Measurements from ENCODE around the gene B3GNT4. TPM values are rescaled to one million over a fixed set of nuclear protein-coding genes. Genes with fewer than 3 reads are reported as not detected.

B3GNT4 gene
- total and polyA plus RNA-seq, 4 experiments from 2014 or later, result 0.10 to 1.4 (median 0.93) TPM; not detected in 1

GRCh38 chr12:122232691-122233090 lies 29.2 kb downstream of the B3GNT4 start:
- no peak overlapping the region for H3K27ac Mint-ChIP-seq
- peaks cover 41 to 63% of the 10 kb centered on the region in 2 donors for H3K36me3 Mint-ChIP-seq

DNA sequence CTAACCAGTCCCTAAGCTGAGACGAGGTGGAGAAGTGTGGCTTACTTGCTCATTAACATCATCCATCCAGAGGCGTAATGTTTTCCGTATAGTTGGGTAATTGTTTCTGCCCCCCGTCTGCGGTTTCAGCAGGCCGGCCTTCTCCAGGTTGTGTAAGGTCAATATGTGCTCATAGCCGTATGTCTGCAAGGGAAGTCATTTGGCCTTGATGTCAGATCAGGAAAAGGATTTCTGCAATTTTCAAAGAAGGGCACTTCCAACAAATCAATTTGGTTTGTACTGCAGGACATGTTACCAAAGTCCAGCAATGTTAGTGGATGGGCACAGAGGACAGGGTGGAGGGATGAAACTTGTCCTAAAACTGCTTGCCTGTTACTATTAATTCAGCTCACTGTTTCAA lies 32.2 kb downstream of the B3GNT4 start:
- peaks cover 58 to 71% of the 10 kb centered on the region in 2 donors for H3K36me3 Mint-ChIP-seq
- intact Hi-C loops (cut with micrococcal nuclease), result no loop called here
- Histone ChIP-seq H3K36me3 (ENCODE audit: insufficient read depth, low read length) (peaks cover 72% of the 10 kb centered on the region), H3K9me3 (ENCODE audit: control insufficient read depth in 1 of 2, low read length in 2 of 2) (no peaks in the 10 kb centered on the region), H3K4me1 (ENCODE audit: insufficient read depth, low read length) (peaks cover 7% of the 10 kb centered on the region), H3K4me3 (ENCODE audit: low read length in 2 of 2) (no peak overlapping the region), H3K27ac (ENCODE audit: low read depth, low read length) (no peak overlapping the region), H3K27me3 (ENCODE audit: insufficient read depth, low read length) (no peaks in the 10 kb centered on the region)
- no peak for DNase-seq
- H3K27ac Mint-ChIP-seq, result peak overlapping the region in 2 of 7 donors; percentile 52 to 59
- POLR2A ChIA-PET (ENCODE audit: partially characterized antibody), result interaction anchor here (1.3 to 3.0 kb wide), 3 partner anchors 9 to 10 kb away, joined by 6 to 21 read pairs (median 6); partner anchors contain the start of gene DIABLO
- CTCF ChIA-PET (ENCODE audit: partially characterized antibody), result interaction anchor here (0.9 kb wide), 2 partner anchors 9 to 31 kb away, joined by 3 read pairs; no protein-coding TSS in a partner anchor
- H3K4me1 Mint-ChIP-seq, result peaks cover 6 to 17% (median 10%) of the 10 kb centered on the region in 4 donors
- no peaks in the 10 kb centered on the region for H3K9me3 Mint-ChIP-seq
- H3K4me3 Mint-ChIP-seq, result no peak overlapping the region
- no peaks in the 10 kb centered on the region for H3K27me3 Mint-ChIP-seq

More at GRCh38 chr12:122232691-122233090, 29.2 kb downstream of the B3GNT4 start:
- peaks cover 1% of the 10 kb centered on the region for H3K4me1 ChIP-seq (ENCODE audit: insufficient read depth, low read length)
- CTCF ChIA-PET (ENCODE audit: partially characterized antibody), result interaction anchor here (0.8 to 3.4 kb wide), 2 partner anchors 11 to 34 kb away, joined by 3 to 12 read pairs; no protein-coding TSS in a partner anchor
- H3K9me3 ChIP-seq (ENCODE audit: control insufficient read depth in 1 of 2, low read length in 2 of 2), result no peaks in the 10 kb centered on the region
- POLR2A ChIA-PET (ENCODE audit: partially characterized antibody), result interaction anchor here (0.5 to 3.0 kb wide), 2 partner anchors 12 to 141 kb away, joined by 3 to 21 read pairs; no protein-coding TSS in a partner anchor
- H3K4me3 ChIP-seq (ENCODE audit: low read length in 2 of 2), result no peak overlapping the region
- intact Hi-C loops (cut with micrococcal nuclease), result no loop called here
- Mint-ChIP-seq H3K4me1 (peaks cover 4 to 12% (median 8%) of the 10 kb centered on the region in 4 donors), H3K27me3 (no peaks in the 10 kb centered on the region), H3K4me3 (no peak overlapping the region), H3K9me3 (no peaks in the 10 kb centered on the region)
- no peak for DNase-seq
- no peaks in the 10 kb centered on the region for H3K27me3 ChIP-seq (ENCODE audit: insufficient read depth, low read length)
- peaks cover 63% of the 10 kb centered on the region for H3K36me3 ChIP-seq (ENCODE audit: insufficient read depth, low read length)
- no peak overlapping the region for H3K27ac ChIP-seq (ENCODE audit: low read depth, low read length)

DNA sequence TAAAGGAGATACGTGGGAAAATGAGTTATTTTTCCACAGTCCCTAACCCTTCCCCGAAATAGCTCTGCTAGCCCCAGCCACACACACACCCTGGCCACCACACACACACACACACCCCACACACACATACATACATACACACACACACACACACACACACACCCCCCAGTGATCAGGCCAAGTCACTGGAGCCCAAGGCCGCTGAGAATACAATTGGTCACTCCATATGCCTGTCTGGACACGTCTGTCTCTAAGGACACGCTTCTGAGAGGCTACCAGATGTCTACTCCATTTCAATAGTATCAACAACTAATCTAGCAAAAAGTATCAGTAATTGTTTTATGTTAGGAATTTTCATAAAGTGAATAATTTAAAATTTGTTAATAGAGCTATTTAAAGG lies 35.4 kb downstream of the B3GNT4 start:
- ChIA-PET CTCF (ENCODE audit: partially characterized antibody) (no interaction called here), POLR2A (ENCODE audit: partially characterized antibody) (no interaction called here)
- H3K4me1 Mint-ChIP-seq, result peaks cover 13 to 38% (median 24%) of the 10 kb centered on the region in 4 donors
- H3K9me3 Mint-ChIP-seq, result no peaks in the 10 kb centered on the region
- Histone ChIP-seq H3K9me3 (ENCODE audit: control insufficient read depth in 1 of 2, low read length in 2 of 2) (no peaks in the 10 kb centered on the region), H3K4me1 (ENCODE audit: insufficient read depth, low read length) (peaks cover 30% of the 10 kb centered on the region), H3K27ac (ENCODE audit: low read depth, low read length) (no peak overlapping the region), H3K4me3 (ENCODE audit: low read length in 2 of 2) (no peak overlapping the region), H3K36me3 (ENCODE audit: insufficient read depth, low read length) (peaks cover 45% of the 10 kb centered on the region), H3K27me3 (ENCODE audit: insufficient read depth, low read length) (no peaks in the 10 kb centered on the region)
- H3K36me3 Mint-ChIP-seq, result peaks cover 43 to 51% of the 10 kb centered on the region in 2 donors
- DNase-seq, result no peak
- H3K4me3 Mint-ChIP-seq, result no peak overlapping the region
- no peaks in the 10 kb centered on the region for H3K27me3 Mint-ChIP-seq
- H3K27ac Mint-ChIP-seq, result peak overlapping the region in 5 of 7 donors; percentile 28 to 67 (median 63)
- intact Hi-C loops (cut with micrococcal nuclease), result no loop called here

DNA sequence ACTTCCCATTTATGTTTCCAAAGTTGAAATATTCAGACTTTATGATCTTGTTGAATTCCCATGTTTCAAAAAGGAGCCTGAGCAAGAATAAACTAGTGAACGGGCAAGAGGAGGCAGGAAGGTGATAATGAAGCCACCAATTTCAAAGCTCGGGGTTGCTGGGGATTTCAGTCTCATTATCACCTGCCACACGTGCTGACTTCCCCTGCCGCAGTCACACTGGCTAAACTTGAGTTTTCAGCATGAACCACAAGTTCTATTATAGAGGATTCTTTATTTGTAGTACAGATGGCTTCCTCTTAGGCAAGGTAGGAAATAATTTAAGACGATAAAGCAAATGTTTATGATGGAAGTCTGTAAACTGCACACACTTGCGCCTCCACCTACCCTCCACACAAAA lies 40.5 kb downstream of the B3GNT4 start:
- intact Hi-C loops (cut with micrococcal nuclease), result loop anchor here (1.0 kb wide), 3 partner anchors 18 to 41 kb away; partner anchors contain the start of genes B3GNT4, DIABLO and VPS33A
- peaks cover 28 to 42% of the 10 kb centered on the region in 2 donors for H3K36me3 Mint-ChIP-seq
- H3K27ac Mint-ChIP-seq, result peak overlapping the region; percentile 94 to 97 (median 95)
- no peaks in the 10 kb centered on the region for H3K9me3 Mint-ChIP-seq
- Histone ChIP-seq H3K27ac (ENCODE audit: low read depth, low read length) (peak overlapping the region; percentile 67), H3K4me3 (ENCODE audit: low read length in 2 of 2) (peak overlapping the region; percentile 63 to 92), H3K36me3 (ENCODE audit: insufficient read depth, low read length) (peaks cover 17% of the 10 kb centered on the region), H3K4me1 (ENCODE audit: insufficient read depth, low read length) (peaks cover 47% of the 10 kb centered on the region), H3K27me3 (ENCODE audit: insufficient read depth, low read length) (no peaks in the 10 kb centered on the region), H3K9me3 (ENCODE audit: control insufficient read depth in 1 of 2, low read length in 2 of 2) (no peaks in the 10 kb centered on the region)
- peaks cover 25 to 51% (median 38%) of the 10 kb centered on the region in 4 donors for H3K4me1 Mint-ChIP-seq
- no peaks in the 10 kb centered on the region for H3K27me3 Mint-ChIP-seq
- peak overlapping the region; percentile 90 to 95 (median 93) for H3K4me3 Mint-ChIP-seq
- DNase-seq, result peak in 4 of 5 donors; percentile 25 to 51 (median 38)
- CTCF ChIA-PET (ENCODE audit: partially characterized antibody), result interaction anchor here (0.9 to 4.0 kb wide), 9 partner anchors 8 to 257 kb away, joined by 3 to 35 read pairs (median 9); partner anchors contain the start of genes DIABLO, VPS33A and ZCCHC8
- POLR2A ChIA-PET (ENCODE audit: partially characterized antibody), result interaction anchor here (0.5 to 4.8 kb wide), 18 partner anchors 7 to 1952 kb away, joined by 3 to 155 read pairs (median 7); partner anchors contain the start of genes B3GNT4, DIABLO, KNTC1 and RNU4-2

GRCh38 chr12:122244565-122245371 lies 41.3 kb downstream of the B3GNT4 start:
- Mint-ChIP-seq H3K36me3 (peaks cover 31 to 46% of the 10 kb centered on the region in 2 donors), H3K4me3 (peak overlapping the region; percentile 90 to 95 (median 93)), H3K9me3 (no peaks in the 10 kb centered on the region), H3K27me3 (no peaks in the 10 kb centered on the region), H3K27ac (peak overlapping the region; percentile 94 to 97 (median 95)), H3K4me1 (peaks cover 25 to 50% (median 38%) of the 10 kb centered on the region in 4 donors)
- H3K36me3 ChIP-seq (ENCODE audit: insufficient read depth, low read length), result peaks cover 22% of the 10 kb centered on the region
- peak overlapping the region; percentile 63 to 92 for H3K4me3 ChIP-seq (ENCODE audit: low read length in 2 of 2)
- DNase-seq, result peak; percentile 64 to 76 (median 74)
- H3K4me1 ChIP-seq (ENCODE audit: insufficient read depth, low read length), result peaks cover 46% of the 10 kb centered on the region
- POLR2A ChIA-PET (ENCODE audit: partially characterized antibody), result interaction anchor here (0.5 to 4.8 kb wide), 20 partner anchors 8 to 1953 kb away, joined by 3 to 155 read pairs (median 6); partner anchors contain the start of genes B3GNT4, DIABLO, KNTC1 and RNU4-2
- H3K9me3 ChIP-seq (ENCODE audit: control insufficient read depth in 1 of 2, low read length in 2 of 2), result no peaks in the 10 kb centered on the region
- peak overlapping the region; percentile 67 for H3K27ac ChIP-seq (ENCODE audit: low read depth, low read length)
- intact Hi-C loops (cut with micrococcal nuclease), result loop anchor here (1.0 kb wide), 3 partner anchors 18 to 41 kb away; partner anchors contain the start of genes B3GNT4, DIABLO and VPS33A
- H3K27me3 ChIP-seq (ENCODE audit: insufficient read depth, low read length), result no peaks in the 10 kb centered on the region
- CTCF ChIA-PET (ENCODE audit: partially characterized antibody), result interaction anchor here (0.6 to 4.0 kb wide), 9 partner anchors 9 to 256 kb away, joined by 3 to 35 read pairs (median 9); partner anchors contain the start of genes DIABLO, VPS33A and ZCCHC8

- peaks cover 41% of the 10 kb centered on the region for H3K4me1 ChIP-seq (ENCODE audit: insufficient read depth, low read length)
- intact Hi-C loops (cut with micrococcal nuclease), result no loop called here
- peak overlapping the region; percentile 64 to 96 (median 94) for H3K27ac Mint-ChIP-seq
- no peaks in the 10 kb centered on the region for H3K9me3 Mint-ChIP-seq
- POLR2A ChIA-PET (ENCODE audit: partially characterized antibody), result interaction anchor here (1.4 to 4.8 kb wide), 13 partner anchors 9 to 1954 kb away, joined by 4 to 155 read pairs (median 7); partner anchors contain the start of genes B3GNT4, DIABLO, RNU4-2 and VPS33A
- no peaks in the 10 kb centered on the region for H3K9me3 ChIP-seq (ENCODE audit: control insufficient read depth in 1 of 2, low read length in 2 of 2)
- H3K27me3 ChIP-seq (ENCODE audit: insufficient read depth, low read length), result no peaks in the 10 kb centered on the region
- peaks cover 20% of the 10 kb centered on the region for H3K36me3 ChIP-seq (ENCODE audit: insufficient read depth, low read length)
- peak in 1 of 5 donors; percentile 18 for DNase-seq
- H3K4me1 Mint-ChIP-seq, result peaks cover 23 to 42% (median 34%) of the 10 kb centered on the region in 4 donors
- H3K27ac ChIP-seq (ENCODE audit: low read depth, low read length), result peak overlapping the region; percentile 67
- peaks cover 33 to 46% of the 10 kb centered on the region in 2 donors for H3K36me3 Mint-ChIP-seq
- peak overlapping the region; percentile 90 to 95 (median 93) for H3K4me3 Mint-ChIP-seq
- H3K27me3 Mint-ChIP-seq, result no peaks in the 10 kb centered on the region
- CTCF ChIA-PET (ENCODE audit: partially characterized antibody), result interaction anchor here (1.4 to 4.0 kb wide), 5 partner anchors 13 to 255 kb away, joined by 3 to 35 read pairs (median 16); partner anchors contain the start of genes DIABLO, VPS33A and ZCCHC8
- peak overlapping the region; percentile 63 to 92 for H3K4me3 ChIP-seq (ENCODE audit: low read length in 2 of 2)
Observed at GRCh38 chr12:122245553-122245952, 42.0 kb downstream of the B3GNT4 start.
